Stimulated activated memory B cell treated with anti-CD40 and anti-IgM and Interleukin-4, amounts not matched to agents 10 μg/mL and 1 μg/mL and 100 μg/mL, for 72 hours (primary cell): ENCODE data around the gene WNT6.

Source experiments
- ATAC-seq: fragments of 150-1000 bp; cut with Tn5 transposase; 2 replicates; pipeline ENCODE4 v1.10.0; 2021
- H3K27ac Mint-ChIP-seq: one replicate; pipeline ENCODE4 v1.8.0; 2022; ENCODE audit warnings: mild to moderate bottlenecking, mixed read lengths
- H3K27me3 Mint-ChIP-seq: one replicate; pipeline ENCODE4 v1.8.0; 2022; ENCODE audit warnings: mixed read lengths
- H3K36me3 Mint-ChIP-seq: one replicate; pipeline ENCODE4 v1.8.0; 2022; ENCODE audit warnings: mixed read lengths
- H3K4me1 Mint-ChIP-seq: one replicate; pipeline ENCODE4 v1.8.0; 2022; ENCODE audit warnings: mixed read lengths
- H3K4me3 Mint-ChIP-seq: one replicate; pipeline ENCODE4 v1.8.0; 2022; ENCODE audit warnings: mild to moderate bottlenecking, moderate library complexity, mixed read lengths
- H3K9me3 Mint-ChIP-seq: one replicate; pipeline ENCODE4 v1.8.0; 2022; ENCODE audit warnings: mixed read lengths

WNT6 gene

DNA sequence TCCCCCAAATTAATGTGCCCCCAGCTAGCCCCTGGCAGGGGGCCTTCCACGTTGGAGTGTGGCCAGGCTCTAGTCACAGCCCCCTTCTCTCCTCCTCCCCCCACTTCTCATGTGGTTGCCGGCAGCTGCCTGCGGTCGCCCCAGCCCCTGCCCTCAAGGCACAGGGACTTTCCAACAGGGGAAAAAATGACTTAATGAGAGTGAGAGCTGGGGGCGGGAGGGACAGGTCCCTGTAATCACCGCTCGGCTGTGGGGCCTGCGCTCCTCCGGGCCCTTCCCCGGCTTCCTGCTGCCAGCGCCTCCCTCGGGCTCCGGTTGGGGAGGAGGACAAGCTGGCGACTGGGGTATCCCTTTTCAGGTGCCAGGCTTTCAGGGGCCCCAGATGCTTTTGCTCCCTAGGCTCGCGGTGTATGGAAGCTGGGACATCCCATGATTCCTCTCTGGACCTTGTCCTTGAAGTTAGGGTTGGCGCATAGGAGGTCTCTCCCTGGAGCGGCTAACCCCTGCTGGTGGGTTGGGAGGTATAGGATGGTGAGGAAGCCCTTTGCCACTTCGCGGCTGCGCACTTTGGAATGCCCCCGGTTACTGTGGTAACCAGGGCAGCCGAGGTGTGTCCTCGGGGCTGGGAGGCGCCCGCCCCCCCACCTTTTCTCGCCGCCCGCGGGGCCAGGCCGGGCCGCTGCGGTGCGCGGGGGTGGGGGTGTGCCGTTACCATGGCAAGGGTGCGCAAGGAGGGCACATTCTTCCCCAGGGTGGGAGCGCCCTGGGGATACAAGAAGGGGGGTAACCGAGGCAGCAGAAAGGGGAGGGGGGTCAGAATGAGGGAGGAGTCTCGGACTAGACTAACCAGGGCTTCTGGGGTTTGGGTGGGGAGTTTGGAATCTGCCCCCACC, 37.1 kb downstream of the WNT6 start:
- H3K4me1 Mint-ChIP-seq: peaks cover 58% of the 10 kb centered on the region
- peak; percentile 84 for ATAC-seq
- peak overlapping the region; percentile 46 for H3K4me3 Mint-ChIP-seq
- H3K27ac Mint-ChIP-seq: peak overlapping the region; percentile 62
- H3K27me3 Mint-ChIP-seq: peaks cover 17% of the 10 kb centered on the region
- H3K36me3 Mint-ChIP-seq: no peaks in the 10 kb centered on the region
- no peaks in the 10 kb centered on the region for H3K9me3 Mint-ChIP-seq

DNA sequence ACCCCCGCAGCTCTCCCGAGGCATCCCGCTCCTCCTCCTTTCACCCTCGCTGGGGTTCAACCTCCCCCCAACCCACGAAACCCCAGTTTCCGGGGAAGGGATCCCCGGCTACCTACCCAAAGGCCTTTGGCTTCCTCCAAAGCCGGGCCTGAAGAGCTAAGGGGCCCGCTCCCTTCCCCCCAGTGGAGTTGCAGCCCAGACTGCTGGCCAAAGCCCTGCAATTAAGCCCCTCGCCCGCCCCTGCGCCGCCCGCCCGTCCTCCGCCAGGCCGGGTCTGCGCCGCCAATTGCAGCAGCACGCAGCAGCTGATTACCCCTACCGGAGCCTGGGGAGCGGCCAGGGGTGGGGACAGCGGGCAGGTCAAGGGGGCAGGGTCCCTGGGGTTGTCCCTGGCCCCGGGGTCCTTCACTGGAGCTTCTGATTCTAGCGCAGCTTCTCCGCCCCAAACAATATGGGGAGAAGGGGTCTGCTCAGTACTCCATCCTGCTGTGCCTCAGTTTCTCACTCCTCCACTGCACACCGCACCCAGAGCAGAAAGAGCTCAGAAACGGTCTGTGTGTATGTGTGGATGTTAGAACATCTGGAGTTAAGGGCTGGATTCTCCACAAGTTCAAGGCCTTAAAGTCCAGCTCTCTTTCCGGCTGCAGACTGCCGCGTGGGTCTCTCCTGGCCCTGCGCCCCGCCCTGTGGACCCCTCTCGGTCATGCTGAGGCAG, 37.9 kb downstream of the WNT6 start:
- peaks cover 50% of the 10 kb centered on the region for H3K4me1 Mint-ChIP-seq
- peak overlapping the region; percentile 62 for H3K27ac Mint-ChIP-seq
- H3K4me3 Mint-ChIP-seq: peak overlapping the region; percentile 72
- no peaks in the 10 kb centered on the region for H3K36me3 Mint-ChIP-seq
- no peaks in the 10 kb centered on the region for H3K9me3 Mint-ChIP-seq
- H3K27me3 Mint-ChIP-seq: peaks cover 25% of the 10 kb centered on the region
- ATAC-seq: no peak

DNA sequence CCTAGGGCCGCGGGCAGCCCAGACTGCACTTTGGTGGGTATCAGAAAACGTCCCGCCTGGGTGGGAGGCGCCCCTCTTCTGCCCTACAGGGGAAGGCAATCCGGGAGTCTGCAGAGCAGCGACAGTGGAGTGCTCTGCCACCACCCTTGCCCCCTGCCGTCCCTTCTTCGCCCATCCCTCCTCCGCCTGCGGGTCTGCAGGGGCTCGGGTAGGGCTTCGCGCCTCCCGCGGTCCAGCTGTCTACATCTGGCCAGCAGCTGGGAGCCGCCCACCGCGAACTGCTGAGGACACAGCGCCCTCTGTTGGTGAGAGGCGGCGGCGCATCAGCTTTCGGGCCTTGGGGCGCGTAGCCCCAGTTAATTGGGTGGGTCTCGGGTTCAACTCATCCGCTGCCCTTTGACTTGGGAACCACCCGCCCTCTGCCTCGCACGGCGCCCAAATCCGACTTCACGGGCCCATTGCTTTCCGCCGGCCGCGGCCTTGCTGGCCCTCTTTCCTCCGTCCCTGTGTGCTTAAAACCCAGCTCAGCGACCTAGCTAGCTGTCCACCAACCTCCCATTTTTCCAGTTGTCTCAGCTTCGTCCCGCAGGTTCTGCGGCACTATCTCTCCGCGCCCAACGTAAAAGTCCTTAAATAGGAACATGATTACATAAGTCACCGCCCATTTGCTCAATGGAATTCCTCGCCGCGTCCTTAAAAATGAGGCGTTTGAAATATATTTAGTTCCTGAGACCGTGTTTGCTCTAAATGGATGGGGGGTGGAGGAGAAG, 38.7 kb downstream of the WNT6 start:
- peak overlapping the region; percentile 72 for H3K4me3 Mint-ChIP-seq

DNA sequence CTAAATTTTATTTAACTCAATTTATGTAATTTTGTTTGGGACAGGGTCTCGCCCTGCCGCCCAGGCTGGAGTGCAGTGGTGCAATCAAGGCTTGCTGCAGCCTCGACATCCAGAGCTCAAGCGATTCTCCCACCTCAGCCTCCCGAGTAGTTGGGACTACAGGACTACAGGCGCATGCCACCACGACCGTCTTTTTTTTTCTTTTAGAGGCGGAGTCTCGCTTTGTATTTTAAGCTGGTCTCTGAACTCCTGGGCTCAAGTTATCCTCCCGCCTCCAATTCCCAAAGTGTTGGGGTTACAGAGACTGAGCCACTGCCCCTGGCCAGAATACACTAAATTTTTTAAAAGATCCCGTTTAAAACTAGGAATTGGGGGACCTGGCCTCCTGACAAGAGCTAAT, 39.5 kb downstream of the WNT6 start:
- Mint-ChIP-seq H3K4me3 (no peak overlapping the region), H3K4me1 (peaks cover 38% of the 10 kb centered on the region), H3K36me3 (no peaks in the 10 kb centered on the region), H3K27me3 (peaks cover 28% of the 10 kb centered on the region), H3K9me3 (no peaks in the 10 kb centered on the region), H3K27ac (no peak overlapping the region)
- no peak for ATAC-seq

More for the DNA sequence above, 38.7 kb downstream of the WNT6 start:
- peaks cover 28% of the 10 kb centered on the region for H3K27me3 Mint-ChIP-seq
- no peak overlapping the region for H3K27ac Mint-ChIP-seq
- no peaks in the 10 kb centered on the region for H3K9me3 Mint-ChIP-seq
- ATAC-seq: peak; percentile 62
- H3K4me1 Mint-ChIP-seq: peaks cover 46% of the 10 kb centered on the region
- H3K36me3 Mint-ChIP-seq: no peaks in the 10 kb centered on the region

DNA sequence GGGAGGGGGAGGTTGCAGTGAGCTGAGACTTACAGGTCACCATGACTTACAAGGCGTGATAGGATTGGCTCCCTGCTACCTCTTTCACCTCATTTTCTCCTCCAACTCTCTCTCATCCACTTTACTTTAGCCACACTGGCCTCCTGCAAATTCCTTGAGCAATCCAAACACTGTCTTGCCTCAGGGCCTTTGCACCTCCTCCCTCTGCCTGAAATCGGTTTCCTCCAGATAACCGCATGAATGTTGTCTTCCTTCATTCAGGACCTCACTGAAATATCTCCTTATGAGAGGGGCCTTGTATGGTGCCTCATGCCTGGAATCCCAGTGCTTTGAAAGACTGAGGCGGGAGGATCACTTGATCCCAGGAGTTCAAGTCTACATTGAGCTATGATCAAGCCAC, 42.8 kb downstream of the WNT6 start:
- H3K9me3 Mint-ChIP-seq: no peaks in the 10 kb centered on the region
- ATAC-seq: no peak
- peaks cover 11% of the 10 kb centered on the region for H3K4me1 Mint-ChIP-seq
- H3K4me3 Mint-ChIP-seq: no peak overlapping the region
- H3K27ac Mint-ChIP-seq: no peak overlapping the region
- H3K36me3 Mint-ChIP-seq: no peaks in the 10 kb centered on the region
- H3K27me3 Mint-ChIP-seq: peaks cover 28% of the 10 kb centered on the region

DNA sequence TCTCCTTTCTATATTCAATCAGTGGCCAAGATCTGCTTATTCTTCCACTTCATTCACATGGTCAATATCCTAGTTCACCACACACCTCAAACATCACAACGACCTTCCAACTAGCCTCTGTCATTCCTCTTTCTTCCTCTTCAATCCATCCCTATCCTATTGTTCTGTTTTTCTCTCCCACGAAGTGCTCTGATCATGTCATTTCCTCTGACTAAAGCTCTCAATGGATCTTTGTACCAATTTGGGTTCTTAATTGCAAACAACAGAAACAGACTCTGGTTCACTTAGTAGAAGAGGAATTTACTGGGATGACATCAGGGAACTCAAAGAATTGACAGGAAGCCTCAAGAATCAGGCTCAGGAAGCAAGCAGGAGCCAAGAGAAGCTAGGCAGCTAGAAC, 44.6 kb downstream of the WNT6 start:
- Mint-ChIP-seq H3K4me3 (no peak overlapping the region), H3K9me3 (no peaks in the 10 kb centered on the region), H3K4me1 (no peaks in the 10 kb centered on the region), H3K27me3 (peaks cover 28% of the 10 kb centered on the region), H3K27ac (no peak overlapping the region), H3K36me3 (no peaks in the 10 kb centered on the region)
- ATAC-seq: no peak

DNA sequence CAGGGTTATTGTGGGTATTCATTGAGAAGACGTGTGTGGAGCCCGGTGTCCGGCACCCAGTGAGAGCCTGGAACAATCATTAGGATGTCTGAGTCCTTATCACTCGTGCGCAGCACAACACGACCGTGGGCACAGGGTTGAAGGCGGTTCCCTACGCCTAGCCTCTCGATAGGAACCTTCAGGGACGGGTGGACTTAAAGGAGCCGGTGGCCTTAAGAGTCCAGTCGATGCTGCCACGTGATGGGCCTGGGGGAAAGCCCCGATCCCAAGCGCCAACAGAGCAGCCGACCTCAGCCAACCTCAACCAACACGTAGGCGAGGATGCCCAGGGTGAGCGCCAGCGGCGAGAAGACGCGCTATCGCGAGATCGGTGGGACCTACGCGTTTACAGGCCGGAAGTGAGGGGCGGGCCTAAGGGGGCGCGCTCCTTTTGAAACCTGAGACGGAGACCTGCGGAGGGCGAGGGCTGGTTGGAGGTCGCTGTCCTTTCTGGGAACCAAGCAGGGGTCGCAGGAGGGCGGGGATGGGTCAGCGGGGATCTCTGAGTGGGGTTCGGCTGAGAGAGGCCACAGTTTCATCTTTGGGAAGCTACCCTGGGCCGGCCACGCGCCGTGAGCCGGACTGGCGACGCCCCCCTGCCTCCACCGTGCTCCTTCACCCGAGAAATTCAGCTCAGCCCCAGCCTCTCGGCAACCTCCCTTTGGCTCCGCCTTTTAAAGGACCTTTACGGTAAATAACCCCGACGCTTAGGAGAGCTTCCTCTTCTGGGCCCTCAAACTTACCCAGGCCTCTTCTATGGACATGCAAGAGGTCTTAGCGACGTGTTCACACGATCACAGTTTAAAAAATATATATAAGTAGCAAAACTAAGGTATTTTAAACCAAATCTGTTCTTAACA, 49.4 kb downstream of the WNT6 start:
- H3K27ac Mint-ChIP-seq: peak overlapping the region; percentile 73
- peak overlapping the region; percentile 82 for H3K4me3 Mint-ChIP-seq
- no peaks in the 10 kb centered on the region for H3K36me3 Mint-ChIP-seq
- no peaks in the 10 kb centered on the region for H3K27me3 Mint-ChIP-seq
- H3K4me1 Mint-ChIP-seq: no peaks in the 10 kb centered on the region
- H3K9me3 Mint-ChIP-seq: no peaks in the 10 kb centered on the region
- ATAC-seq: peak; percentile 98

DNA sequence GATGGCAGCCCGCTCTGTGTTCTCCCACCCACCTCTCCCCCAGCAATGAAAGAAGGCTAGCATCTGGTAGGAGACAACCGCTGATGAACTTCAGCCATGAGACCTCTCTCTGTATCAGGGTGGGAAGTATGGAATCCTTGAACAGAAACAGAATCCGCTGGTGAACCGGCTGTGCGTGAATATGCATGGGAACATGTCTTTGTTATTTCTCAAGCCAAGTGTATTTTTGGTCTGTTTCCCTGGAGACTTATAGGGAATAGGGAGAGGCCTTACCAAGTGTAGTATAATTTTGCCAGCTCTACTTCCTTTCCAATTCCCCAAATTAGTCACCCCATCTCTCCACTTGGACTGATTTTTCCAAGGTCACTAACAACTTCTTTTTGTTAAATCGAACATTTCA, 51.1 kb downstream of the WNT6 start:
- no peaks in the 10 kb centered on the region for H3K27me3 Mint-ChIP-seq
- no peaks in the 10 kb centered on the region for H3K4me1 Mint-ChIP-seq

DNA sequence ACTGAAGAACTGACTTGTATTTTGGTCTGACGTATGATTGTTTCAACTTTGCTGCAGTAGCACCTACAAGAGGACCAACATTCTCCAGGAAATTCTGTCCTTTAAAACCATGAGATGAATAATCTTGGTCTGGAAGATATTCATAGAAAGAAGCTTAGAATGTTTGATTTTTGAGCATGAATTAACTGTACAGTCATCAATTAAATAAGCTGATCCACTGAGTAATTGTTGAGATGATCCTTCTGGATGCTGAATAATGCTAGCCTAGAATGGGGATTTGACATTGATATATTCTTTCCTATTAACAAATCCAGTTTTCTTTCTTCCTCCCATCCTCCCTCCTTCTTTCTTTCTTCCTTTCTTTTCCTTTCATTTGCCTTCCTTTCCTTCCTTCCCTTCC, 60.9 kb downstream of the WNT6 start:
- no peak for ATAC-seq
- Mint-ChIP-seq H3K4me1 (no peaks in the 10 kb centered on the region), H3K27me3 (peaks cover 47% of the 10 kb centered on the region), H3K36me3 (peaks cover 11% of the 10 kb centered on the region), H3K27ac (no peak overlapping the region), H3K9me3 (peaks cover 10% of the 10 kb centered on the region), H3K4me3 (no peak overlapping the region)

More for the DNA sequence above, 51.1 kb downstream of the WNT6 start:
- Mint-ChIP-seq H3K4me3 (no peak overlapping the region), H3K27ac (no peak overlapping the region), H3K9me3 (no peaks in the 10 kb centered on the region), H3K36me3 (no peaks in the 10 kb centered on the region)
- no peak for ATAC-seq
